ENCODE measurements around the gene G3BP2.

Gene G3BP2

DNA sequence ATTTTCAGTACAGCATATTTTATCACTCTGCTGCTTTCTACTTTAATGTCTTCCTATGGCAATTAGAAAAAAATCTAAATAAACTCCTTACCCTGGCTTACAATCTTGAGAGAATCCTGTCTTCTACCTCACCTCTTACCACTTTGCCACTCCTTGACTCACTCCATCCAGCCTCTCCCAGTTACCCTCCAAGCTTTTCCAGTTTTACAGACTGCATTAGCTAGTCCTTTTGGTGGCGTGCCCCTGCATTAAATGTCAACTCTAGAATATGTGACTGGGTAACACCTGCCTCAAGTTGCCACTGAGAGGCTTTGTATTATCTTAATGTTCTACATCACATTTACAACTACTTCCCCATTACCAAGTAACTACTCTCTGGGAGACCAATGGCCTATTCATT is 35.4 kb downstream of the G3BP2 start:
- DNase-seq (ENCODE audit: low read depth): no peak

DNA sequence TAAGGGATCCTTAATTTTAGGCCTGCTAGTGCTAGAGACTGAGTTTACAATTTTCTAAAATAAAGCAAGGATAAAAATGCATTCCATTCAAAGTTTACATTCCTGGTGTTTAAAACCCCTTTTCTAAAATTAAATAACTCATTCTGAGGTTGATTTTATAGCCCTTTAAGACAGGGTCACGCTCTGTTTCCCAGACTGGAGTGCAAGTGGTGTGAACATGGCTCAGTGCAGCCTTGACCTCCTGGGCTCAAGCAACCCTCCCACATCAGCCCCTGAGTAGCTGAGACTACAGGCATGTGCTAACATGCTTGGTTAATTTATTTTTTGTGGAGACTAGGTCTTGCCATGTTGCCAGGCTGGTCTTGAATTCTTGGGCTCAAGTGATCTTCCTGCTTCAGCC is 36.0 kb downstream of the G3BP2 start:
- DNase-seq (ENCODE audit: low read depth): no peak

DNA sequence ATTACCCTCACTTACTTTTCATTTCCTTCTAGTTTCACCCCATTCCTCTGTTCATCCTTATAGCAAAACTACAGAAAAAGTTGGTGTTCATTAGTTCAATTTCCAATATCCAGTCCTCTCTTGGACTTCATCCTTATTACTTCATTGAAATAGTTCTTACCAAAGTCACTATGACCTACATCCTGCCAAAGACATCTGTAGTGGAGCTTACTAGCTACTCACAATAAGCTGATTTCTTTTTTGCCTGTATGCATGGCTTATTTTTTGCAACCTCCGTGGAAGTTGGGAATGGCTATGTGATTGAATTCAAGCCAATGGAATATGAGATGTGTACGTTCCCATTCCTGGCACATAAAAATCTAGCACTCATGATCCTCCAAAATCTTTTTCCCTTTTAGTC is 38.3 kb downstream of the G3BP2 start:
- DNase-seq (ENCODE audit: low read depth): no peak

DNA sequence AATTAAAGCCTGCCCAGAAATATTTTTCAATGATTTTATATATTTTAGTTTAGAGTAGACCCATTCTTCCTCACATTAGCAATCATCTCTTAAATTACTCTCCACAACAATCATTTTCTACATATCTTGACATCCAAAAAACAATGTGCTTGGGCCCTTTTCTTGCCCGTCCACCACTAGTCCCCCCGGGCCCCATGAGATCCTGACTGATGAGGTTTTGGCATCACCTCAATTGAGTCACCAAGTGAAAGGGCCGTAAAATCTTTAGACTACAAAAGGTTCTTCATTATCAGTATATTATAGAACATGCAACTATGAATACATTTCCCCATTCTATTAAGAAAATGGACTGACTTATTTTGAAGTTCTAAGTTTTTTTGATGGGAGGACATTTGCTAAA is 38.9 kb downstream of the G3BP2 start:
- DNase-seq (ENCODE audit: low read depth): no peak

DNA sequence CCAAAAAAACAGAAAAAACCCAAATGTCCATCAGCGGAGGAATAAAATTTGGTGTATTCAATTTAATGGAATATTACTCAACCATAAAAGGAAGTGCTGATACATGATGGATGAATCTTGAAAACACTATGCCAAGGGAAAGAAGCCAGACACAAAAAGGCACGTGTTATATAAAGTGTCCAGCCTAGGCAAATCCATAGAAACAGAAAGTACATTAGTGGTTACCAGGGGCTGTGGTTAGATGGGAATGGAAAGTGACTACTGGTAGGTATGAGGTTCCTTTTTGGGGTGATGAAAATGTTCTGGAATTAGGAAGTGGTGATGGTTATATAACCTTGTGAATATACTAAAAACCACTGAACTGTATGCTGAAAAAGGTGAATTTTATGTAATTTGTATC is 39.4 kb downstream of the G3BP2 start:
- DNase-seq (ENCODE audit: low read depth): no peak

DNA sequence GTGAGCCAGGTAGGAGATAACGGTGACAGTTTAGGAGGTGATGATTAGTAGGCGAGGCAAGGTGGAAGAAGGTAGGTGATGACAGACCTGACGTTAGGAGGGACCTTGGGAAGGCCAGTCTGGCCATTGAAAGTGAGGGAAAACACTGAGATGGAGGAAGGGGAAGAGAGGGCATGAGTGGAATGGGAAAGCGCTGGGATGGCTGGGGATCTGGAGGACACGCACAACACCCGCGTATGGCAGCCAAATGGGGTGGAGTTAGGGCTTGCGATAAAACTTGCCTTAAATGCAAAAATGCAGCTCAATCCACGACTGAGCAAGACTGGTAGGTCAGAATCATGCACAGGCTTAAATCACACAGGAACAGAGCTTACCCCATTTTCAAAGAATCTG is 42.3 kb downstream of the G3BP2 start:
- no peak for DNase-seq (ENCODE audit: low read depth)

DNA sequence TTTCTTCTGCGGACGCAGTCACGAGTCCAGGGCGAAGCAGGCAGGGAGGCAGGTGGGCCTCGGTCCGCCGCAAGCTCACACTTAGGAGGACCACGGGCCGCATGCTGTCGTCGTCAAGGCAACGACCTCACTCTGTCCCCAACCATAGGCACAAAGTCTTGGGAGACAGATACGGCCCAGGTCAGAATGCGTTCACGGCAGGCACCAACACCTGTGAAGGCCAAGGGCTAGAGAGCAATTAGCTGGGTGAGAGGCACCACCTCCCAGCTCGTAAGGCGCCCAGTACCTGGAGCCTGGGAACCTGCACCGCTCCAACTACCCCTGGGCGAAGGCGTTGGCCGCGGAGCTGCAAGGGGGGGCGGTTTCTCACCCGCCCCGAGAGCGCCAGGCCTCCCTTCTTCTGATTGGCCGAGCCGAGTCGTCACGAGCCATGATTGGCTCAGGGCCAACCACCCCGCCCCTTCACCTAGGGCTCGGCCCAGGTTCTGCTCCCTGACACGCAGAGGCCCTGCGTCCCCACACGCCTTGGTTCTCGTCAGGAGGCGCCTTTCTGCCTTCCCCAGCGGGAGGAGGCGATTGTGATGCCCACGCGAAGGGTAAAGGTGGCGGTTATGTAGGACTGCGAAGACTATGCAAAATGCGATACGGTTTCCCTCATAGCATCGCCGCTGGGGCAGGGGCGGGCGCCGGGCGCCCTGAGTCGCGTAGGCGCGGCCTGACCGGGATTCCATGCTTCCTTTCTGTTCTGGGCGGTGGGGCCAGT is 42.9 kb downstream of the G3BP2 start, which contains the start of gene CDKL2:
TSS of gene CDKL2 (minus strand) at position 355 of the 763 bp plus-strand sequence. CDS start 4,540 bp downstream, outside the sequence.
- DNase-seq (ENCODE audit: low read depth): peak; percentile 87

DNA sequence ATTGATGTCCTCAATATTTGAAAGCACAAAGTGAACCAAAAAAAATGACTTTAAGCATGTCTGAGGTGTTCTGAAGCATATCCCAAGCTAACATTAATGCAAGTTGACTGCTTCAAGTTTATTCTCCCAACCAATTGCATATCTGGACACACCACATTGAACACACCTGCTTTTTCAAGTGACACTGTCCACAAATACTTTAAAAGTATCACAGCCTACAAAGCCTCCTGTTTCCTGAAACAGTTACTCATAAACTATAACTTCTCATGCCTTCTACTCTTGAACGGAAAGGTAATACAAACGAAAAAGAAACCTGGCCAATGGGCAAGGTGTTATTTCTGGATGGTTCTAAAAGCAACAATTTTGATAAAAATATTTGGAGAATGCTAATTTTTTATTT is 44.0 kb downstream of the G3BP2 start:
- DNase-seq (ENCODE audit: low read depth): no peak

DNA sequence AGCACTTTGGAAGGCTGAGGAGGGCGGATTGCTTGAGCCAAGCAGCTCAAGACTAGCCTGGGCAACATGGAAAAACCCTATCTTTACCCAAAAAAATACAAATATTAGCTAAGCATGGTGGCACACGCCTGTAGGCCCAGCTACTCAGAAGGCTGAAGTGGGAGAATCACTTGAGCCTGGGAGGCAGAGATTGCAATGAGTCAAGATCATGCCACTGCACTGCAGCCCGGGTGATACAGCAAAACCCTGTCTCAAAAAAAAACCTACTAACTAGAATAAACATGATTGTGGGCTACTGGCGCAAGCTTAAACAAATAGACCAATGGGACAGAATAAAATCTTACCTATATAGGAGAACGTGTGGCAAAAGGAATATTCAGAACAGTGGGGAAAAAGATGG is 50.2 kb downstream of the G3BP2 start:
- no peak for DNase-seq (ENCODE audit: low read depth)

DNA sequence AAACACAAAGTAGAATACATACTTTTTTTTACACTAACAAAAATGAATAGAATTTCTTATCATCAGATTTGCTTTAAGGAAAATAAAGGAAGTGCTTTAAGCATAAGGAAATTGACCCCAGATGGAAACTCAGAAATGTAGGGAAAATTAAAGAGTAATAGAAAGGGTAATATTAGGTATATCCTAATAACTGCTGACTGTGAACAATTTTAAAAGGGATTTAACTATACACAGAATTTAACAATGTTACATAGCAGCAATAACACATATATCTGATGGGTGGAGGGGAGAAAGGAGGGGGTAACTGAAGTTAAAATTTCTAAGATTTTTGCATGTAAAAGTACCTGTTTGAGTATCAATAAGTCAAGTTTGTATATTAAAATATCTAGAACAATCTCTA is 51.5 kb downstream of the G3BP2 start:
- no peak for DNase-seq (ENCODE audit: low read depth)

DNA sequence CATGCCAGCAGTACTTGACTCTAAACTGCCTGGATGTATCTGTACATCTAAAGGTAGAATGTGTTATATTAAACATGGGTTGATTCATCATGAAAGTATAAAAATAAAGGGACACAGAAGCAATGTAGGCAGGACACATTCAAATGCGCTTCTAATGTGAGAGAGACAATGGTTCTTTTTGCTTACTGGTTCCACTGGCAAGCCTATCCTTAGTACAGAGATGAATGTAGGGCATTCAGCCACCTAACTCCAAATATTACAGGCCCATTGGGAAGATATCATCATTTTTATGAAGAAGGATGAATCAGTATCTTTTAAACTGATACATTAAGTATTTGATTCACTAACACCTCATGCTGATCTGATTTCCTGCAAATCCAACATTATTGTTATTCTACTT is 60.9 kb downstream of the G3BP2 start:
- no peak for DNase-seq (ENCODE audit: low read depth)

DNA sequence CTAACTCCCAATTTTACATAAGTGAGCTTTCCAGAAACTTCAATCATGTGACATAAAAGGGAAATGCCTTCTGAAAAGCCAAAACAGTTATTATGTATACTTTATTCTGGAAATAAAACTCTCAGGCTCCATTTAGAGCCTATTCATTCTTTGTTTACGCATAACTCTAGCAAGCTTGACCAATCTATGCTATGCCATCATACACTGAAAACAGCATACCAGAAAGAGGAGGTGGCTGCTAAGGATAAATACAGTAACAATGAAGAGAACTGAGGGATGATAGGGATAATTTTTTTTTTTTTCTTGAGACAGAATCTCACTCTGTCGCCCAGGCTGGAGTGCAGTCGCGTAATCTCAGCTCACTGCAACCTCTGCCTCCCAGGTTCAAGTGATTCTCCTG is 67.3 kb downstream of the G3BP2 start:
- no peak for DNase-seq (ENCODE audit: low read depth)

DNA sequence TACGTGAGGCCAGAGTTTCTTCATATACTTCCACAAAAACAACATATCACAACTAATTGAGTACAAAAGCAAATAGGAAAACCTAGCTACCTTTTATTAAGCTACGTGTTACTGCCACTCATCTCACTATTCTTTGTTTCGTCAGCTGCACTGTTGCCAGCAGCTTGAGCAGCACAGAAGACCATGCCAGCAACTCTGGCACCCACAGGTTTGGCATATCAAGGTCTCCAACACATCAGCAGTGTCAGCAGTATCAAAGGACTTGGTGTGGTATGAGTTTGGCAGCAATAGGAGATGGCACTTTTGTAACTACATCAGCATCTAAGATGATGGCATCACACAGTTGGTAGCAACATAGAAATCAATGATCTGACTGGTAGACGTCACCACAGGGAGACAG is 73.6 kb downstream of the G3BP2 start:
- no peak for DNase-seq (ENCODE audit: low read depth)

DNA sequence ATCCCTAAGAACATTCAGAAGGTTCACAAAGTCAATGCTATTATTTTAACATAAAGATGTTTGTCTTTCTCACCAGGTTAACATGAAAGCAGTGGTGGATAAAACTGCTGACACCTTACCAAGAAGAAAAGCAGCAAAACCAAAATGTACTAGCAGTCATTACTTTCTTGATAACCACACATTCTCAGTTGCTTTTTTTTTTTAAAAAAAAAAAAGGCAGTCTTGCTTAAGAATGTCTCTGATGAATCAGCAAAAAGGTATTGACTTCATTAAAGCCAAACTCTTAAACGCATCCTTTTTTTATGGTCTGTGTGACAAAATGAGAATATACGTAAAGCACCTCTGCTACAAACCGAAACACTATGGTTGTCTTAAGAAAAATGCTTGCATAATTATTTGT is 74.8 kb downstream of the G3BP2 start:
- DNase-seq (ENCODE audit: low read depth): no peak

DNA sequence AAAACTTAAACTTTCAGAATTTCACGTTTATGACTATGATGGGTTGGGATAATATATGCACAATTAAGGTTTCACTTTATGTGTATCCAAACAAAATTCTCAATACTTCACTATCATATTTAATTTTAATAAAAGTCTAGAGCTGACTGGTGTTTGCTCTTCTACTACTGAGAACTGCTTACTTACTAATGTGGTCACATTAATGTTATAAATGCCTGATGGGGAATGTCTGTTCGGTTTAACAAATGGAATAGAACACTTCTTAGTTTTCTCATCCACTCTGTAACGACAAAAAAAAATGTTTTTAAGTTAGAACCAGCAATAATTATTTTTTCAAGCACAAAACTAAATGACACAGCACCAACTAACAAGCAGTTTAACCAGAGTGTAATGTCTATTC is 77.2 kb downstream of the G3BP2 start:
- no peak for DNase-seq (ENCODE audit: low read depth)

DNA sequence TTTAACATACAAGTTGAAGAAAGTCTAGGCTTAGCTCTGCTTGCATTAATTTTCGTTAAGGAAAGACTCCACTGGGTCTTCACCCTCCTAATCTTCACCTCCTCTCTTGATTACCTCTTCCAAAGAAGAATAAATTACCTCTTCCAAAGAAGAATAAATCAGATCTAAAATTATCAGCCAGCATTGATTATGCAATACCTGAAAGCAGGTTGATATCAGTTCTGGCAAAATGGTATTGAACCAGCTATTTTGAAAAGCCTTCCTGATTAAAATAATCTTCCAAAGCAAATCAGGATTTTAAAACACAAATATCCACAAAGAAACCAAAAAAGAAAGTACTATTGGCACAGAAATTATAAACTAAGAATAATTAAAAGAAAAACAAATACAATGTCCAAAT is 79.8 kb downstream of the G3BP2 start:
- DNase-seq (ENCODE audit: low read depth): no peak
